ENCODE measurements around the gene PRKAB1.
A peak's percentile ranks its signal among the peaks of the same experiment; 100 is the strongest.
"Not testable (repeated sequence)": the region's sequence is repeated elsewhere in the genome, so short reads cannot be mapped to it uniquely, and the experiment has no call there.

PRKAB1 gene

GRCh38 chr12:119685375-119685774 lies 17.4 kb downstream of the PRKAB1 start:
- DNase-seq (ENCODE audit: low spot score): no peak

DNA sequence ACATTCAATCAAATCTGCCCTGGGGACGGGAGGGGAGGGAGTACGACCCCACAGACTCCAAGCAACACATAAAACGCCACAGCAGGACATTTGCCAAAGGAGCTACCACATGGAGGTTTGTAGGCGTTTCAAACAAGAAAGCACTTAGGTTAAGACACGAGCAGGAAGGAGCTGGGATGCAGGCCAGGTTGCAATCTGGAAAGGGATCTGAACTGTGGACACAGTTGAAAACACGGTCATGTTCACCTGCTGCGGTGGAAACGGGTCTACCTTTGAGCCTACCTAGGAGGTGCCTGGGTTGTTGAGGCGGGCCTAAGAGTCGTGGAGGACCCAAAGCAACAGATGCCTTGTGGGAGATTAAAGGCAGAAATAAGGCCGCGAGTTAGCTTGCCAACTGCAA lies 18.4 kb downstream of the PRKAB1 start:
- no peak for DNase-seq (ENCODE audit: low spot score)

- no peak for DNase-seq (ENCODE audit: low spot score)
Measured at GRCh38 chr12:119686776-119687175, 18.8 kb downstream of the PRKAB1 start.

DNA sequence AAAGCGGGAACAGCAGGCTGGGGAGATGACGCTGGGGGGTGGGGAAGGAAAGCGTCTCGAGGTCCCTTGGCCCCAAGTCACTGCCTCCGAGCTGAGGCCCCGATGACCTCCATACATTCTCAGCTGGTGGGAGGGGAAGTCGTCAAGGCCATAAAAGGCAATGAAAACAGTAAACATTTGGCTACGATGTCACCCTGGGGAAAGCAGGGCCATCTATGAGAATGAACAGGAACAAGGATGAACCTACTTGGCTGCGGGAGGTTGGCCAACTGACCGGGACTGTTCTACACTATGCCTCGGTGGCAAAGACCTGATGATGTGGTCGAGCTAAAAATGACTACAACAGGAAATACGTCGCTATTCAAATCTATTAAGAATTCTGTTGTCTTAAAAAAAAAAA lies 19.5 kb downstream of the PRKAB1 start:
- DNase-seq (ENCODE audit: low spot score): no peak

DNA sequence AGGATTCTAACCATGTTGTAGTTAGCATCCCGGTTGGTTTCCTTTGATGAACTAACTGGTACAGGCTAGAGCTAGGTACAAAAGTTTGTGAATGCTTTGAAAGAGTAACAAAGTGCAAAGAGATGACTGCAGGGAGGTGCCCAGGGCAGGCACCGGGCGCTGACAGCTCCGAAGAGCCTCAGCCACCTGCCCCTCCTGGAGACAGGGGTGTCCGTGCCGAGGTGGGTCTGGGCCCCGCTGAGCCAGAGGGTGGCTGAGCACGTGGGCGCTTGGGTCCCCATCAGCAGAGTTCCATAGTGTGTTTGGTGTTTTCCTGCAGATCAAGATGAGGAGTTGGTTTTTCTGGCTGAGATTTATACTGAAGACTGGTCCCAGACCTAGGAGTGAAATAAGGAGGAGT lies 19.9 kb downstream of the PRKAB1 start:
- DNase-seq (ENCODE audit: low spot score): no peak

GRCh38 chr12:119689935-119690500 lies 22.1 kb downstream of the PRKAB1 start:
- no peak for DNase-seq (ENCODE audit: low spot score)

GRCh38 chr12:119691202-119691810 lies 23.4 kb downstream of the PRKAB1 start:
- DNase-seq (ENCODE audit: low spot score): no peak

- no peak for DNase-seq (ENCODE audit: low spot score)
Measured at GRCh38 chr12:119692410-119692809, 24.5 kb downstream of the PRKAB1 start.

DNA sequence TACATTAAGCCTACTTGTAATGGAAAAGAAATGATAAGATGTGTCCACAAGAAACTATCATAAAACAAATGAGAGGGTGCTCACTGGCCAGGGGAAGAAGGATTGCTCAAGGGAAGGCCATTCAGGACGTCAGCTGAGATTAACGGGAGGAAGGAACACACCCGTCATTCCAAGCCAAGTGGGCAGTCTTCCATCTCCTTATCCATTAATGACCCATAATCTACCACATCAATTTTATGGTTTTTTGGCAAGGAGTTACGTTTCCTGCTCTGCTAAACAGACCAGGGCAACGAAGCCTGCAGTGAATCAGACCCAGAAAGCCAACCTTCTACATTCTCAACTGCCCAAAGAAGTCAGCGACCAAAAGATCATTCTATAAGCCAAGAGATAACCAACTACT lies 25.1 kb downstream of the PRKAB1 start:
- no peak for DNase-seq (ENCODE audit: low spot score)

GRCh38 chr12:119693511-119693910 lies 25.6 kb downstream of the PRKAB1 start:
- DNase-seq (ENCODE audit: low spot score): no peak

DNA sequence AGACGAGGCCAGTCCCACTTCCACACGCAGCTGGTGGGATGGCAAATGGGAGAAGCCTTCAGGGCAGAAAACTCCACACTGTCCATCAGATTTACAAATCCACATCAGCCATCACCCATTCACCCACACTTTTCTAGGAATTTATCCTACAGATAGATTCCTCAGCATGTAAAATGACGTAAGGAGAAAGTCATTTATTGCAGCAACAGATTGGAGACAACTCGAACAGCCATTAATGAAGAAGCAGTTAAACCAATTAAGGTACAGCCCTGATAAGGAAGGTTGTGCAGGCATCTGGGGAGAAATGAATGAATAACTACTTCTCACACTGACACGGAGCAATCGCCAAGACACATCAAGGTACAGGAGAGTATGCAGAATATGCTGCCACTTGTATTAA lies 26.2 kb downstream of the PRKAB1 start:
- no peak for DNase-seq (ENCODE audit: low spot score)

GRCh38 chr12:119695034-119695433 lies 27.1 kb downstream of the PRKAB1 start:
- peak; percentile 25 for DNase-seq (ENCODE audit: low spot score)

GRCh38 chr12:119696943-119697342 lies 29.0 kb downstream of the PRKAB1 start:
- DNase-seq (ENCODE audit: low spot score): no peak

- no peak for DNase-seq (ENCODE audit: low spot score)
Measured at GRCh38 chr12:119699199-119699760, 31.3 kb downstream of the PRKAB1 start.

GRCh38 chr12:119700078-119700477 lies 32.1 kb downstream of the PRKAB1 start:
- DNase-seq (ENCODE audit: low spot score): no peak

GRCh38 chr12:119704065-119704747 lies 36.3 kb downstream of the PRKAB1 start:
- DNase-seq (ENCODE audit: low spot score): no peak

- no peak for DNase-seq (ENCODE audit: low spot score)
Measured at GRCh38 chr12:119705182-119705581, 37.2 kb downstream of the PRKAB1 start.

DNA sequence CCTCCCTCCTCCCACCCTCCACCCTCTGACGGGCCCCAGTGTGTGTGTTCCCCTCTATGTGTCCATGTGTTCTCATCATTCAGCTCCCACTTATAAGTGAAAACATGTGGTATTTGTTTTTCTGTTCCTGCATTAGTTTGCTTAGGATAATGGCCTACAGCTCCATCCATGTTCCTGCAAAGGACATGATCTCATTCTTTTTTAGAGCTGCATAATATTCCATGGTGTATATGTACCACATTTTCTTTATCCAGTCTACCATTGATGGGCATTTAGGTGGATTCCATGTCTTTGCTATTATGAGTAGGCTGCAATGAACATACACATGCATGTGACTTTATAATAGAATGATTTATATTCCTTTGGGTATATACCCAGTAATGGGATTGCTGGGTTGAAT lies 38.5 kb downstream of the PRKAB1 start:
- not testable (repeated sequence) for DNase-seq (ENCODE audit: low spot score)

DNA sequence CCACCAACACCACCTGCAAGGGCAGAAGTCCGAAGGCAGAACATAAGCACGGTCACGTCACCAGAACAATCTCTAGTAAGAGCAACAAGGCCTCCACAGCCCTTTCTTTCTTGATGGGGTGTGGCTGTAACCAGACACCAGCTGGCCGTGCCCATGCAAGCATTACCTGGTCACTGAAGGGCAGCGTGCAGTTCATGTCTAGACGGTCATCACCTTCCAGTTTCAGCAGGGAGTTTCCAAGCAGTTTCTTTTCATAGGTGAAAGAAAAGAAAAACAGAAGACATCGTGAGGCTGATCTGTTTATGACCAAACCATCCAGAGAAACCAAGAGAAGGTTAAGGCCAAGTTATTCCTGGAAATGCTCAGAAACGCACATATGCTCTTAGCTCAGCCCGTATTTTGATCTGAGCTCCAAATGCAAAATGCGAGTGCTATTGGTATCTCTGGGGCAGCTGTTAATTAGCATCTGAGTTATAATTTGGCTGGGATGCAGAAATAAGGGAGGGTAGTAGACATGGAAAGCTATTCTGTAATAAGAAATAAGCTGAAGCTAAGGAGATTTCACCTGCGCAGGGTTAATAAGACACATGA lies 42.5 kb downstream of the PRKAB1 start:
- no peak for DNase-seq (ENCODE audit: low spot score)

GRCh38 chr12:119710965-119711551 lies 43.1 kb downstream of the PRKAB1 start:
- DNase-seq (ENCODE audit: low spot score): no peak

GRCh38 chr12:119711693-119712092 lies 43.8 kb downstream of the PRKAB1 start:
- DNase-seq (ENCODE audit: low spot score): no peak

DNA sequence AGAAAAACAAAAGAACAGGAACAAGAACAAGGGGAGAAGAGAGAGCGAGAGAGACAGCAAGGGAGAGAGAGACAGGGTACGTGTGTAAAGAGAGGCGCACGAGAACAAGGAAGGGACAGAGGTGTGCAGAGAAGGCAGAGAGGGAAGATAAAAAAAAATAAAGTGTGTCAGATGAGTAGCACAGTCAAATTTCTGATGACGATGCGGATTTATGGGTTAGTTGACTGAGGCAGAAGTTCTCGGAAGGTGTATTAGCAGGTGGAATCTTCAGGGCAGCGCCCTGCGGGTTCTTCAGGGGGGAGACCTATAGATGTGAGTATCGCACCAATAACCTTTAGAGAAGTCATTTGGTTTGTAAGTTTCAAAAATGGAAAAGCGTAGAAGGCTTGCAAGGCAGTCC lies 44.8 kb downstream of the PRKAB1 start:
- no peak for DNase-seq (ENCODE audit: low spot score)

Measured in HuH-7.5 (cell line).